HG02884 (cell line): Measurements from ENCODE around the gene GON4L.
"Not testable (repeated sequence)": the region's sequence is repeated elsewhere in the genome, so short reads cannot be mapped to it uniquely, and the experiment has no call there.

Experiments
- ATAC-seq: cut with Tn5 transposase; IDR thresholded peaks from one replicate; pipeline ENCODE4 v1.9.1; 2021; ENCODE audit warnings: mild to moderate bottlenecking, moderate library complexity; ENCODE audit not compliant: unreplicated experiment

GON4L gene

DNA sequence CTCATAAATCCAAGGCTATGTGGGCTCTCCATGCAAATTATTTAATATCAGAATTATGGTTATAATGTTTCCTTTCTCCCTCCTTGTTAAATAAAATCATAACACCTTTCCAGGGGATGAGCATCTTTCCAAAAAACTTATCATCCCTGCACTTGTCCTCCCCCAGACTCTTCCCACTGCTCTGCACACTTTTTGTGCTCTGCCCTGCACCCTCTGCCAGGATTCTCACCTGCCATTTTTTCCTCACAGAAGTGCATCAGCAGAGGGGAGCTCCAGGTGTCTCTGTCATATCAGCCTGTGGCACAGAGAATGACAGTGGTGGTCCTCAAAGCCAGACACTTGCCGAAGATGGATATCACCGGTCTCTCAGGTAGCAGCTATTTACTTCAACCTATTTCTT lies 23.2 kb upstream of the GON4L start:
- ATAC-seq = no peak

DNA sequence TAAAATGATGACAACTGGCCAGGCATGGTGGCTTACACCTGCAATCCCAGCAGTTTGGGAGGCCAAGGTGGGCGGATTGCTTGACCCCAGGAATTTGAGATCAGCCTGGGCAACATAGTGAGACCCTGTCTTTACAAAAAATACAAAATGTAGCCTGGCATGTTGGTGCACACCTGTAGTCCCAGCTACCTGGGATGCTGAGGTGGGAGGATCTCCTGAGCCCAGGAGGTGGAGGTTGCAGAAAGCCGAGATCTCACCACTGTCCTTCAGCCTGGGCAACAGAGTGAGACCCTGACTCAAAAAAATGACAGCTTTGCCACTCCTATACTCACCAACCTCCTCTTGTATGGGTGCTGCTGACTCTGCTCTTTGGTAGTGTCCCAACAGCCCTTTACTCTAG lies 20.9 kb upstream of the GON4L start:
- no peak for ATAC-seq

DNA sequence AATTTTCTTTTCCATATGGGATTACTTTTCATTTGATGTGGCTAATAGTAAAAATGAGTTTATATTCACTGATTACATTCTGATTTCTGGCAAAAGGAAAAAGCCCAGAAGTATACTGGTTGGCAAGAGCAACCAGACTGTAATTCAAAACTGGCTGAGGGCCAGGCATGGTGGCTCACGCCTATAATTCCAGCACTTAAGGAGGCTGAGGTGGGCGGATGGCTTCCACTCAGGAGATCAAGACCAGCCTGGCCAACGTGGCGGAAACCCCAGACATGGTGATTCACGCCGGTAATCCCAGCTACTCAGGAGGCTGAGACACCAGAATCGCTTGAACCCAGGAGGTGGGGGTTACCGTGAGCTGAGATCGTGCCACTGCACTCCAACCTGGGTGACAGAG lies 16.8 kb upstream of the GON4L start:
- no peak for ATAC-seq

DNA sequence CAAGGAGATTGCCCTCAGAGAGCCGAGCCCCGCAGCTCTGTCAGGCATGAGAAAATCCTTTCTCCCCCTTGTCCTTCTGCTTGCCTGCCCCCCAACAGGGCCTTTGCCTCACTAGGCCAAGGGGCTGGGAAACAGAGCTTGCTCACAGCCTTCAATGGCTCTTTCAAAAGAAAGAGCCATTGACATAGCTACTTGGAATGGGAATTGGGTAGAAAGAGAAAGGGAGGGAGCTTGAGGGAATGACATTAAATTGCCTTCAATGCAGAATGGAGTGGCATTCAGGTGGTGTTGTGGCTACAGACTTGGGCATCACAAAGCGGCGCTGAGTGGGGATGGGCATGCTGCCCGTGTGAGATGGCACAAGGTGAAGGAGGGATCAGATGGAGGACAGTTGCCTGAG lies 15.5 kb upstream of the GON4L start:
- ATAC-seq = no peak

DNA sequence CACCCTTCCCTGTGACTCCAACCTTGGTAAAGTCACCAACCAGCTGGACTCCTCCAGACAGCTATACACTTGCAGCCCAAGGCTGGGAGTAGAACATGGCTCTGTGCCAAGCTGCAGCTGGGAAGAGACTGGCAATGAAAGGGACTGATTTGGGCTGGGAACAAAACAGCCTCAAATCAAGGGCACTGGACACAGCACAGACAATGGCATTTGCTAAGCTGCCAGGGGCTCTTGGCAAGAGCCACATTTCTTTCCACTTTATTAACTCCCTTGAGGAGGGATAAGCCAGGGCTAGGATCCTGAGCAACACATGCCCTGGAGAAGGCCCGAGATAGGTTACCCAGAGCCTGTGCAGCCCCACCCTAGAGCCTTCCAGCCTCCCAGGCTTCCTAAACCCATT lies 14.4 kb upstream of the GON4L start:
- ATAC-seq = no peak

DNA sequence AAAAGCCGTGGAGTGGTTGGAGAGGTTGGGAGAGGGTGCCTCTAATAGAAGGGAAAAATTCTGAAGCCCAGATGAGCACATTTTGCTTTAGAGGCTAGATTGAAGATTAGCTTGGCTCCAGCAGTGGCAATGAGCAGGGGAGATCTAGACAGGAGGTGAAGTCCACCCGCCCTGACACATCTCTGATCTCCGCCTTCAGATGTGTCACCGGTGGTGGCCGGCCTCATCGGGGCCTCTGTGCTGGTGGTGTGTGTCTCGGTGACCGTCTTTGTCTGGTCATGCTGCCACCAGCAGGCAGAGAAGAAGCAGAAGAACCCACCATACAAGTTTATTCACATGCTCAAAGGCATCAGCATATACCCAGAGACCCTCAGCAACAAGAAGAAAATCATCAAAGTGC lies 10.8 kb upstream of the GON4L start:
- no peak for ATAC-seq

DNA sequence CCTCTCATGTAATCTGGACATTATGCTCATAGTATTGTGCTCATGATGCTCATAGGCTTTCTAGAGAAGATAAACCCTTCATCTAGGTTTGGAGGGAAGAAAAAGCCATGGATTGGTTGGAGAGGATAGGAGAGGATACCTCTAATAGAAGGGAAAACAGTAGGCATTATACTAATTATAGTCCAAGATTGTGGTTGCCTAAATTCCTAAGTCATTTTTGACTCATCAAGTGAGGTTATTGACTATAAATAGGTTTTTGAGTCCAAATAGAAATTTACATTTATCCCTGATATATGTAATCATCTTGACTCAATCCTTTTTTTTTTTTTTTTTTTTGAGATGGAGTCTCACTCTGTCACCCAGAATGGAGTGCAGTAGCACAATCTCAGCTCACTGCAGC lies 7.4 kb upstream of the GON4L start:
- no peak for ATAC-seq

DNA sequence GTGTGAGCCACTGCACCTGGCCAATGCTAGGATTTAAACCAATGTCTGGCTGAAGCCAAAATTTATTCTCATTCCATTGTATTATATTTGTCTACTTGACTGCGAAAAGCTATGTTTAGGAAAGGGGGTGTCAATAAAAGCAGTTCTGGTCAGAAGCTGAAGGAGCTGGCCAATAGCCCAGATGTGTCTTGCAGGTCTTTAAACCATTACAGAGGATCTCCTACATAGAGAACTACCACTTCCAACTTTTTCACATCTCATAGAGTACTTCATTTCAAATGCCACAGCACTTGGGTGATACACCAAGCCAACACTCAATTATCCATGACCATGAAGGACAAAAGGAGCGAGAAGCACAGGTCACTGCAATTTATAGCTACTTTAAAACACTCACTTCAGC lies 4.9 kb upstream of the GON4L start:
- ATAC-seq = no peak

DNA sequence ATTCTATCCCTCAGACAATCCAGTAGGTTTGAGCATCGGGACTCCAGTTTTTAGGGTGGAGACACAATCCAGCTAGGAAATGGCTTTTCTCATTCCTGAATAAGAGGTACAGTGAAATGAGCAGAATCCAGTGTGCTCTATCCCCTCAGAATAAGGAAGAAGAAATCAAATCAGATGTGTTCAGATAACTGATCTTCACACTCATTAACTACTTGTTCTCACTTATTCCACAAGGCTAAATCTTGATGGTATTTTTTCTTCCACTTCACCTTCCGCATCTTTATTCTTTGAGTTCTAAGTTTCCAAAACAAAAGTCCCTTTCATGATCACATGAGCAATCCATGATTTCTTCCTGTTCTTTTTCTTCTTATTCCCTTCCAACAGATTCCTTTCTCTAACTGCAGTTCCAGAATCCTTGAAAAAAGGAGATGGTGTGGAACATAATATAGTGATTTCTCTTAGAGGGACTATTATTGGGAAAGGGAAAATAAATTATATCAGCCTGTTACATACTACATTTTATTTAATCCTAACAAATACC lies 4.0 kb upstream of the GON4L start:
- no peak for ATAC-seq

DNA sequence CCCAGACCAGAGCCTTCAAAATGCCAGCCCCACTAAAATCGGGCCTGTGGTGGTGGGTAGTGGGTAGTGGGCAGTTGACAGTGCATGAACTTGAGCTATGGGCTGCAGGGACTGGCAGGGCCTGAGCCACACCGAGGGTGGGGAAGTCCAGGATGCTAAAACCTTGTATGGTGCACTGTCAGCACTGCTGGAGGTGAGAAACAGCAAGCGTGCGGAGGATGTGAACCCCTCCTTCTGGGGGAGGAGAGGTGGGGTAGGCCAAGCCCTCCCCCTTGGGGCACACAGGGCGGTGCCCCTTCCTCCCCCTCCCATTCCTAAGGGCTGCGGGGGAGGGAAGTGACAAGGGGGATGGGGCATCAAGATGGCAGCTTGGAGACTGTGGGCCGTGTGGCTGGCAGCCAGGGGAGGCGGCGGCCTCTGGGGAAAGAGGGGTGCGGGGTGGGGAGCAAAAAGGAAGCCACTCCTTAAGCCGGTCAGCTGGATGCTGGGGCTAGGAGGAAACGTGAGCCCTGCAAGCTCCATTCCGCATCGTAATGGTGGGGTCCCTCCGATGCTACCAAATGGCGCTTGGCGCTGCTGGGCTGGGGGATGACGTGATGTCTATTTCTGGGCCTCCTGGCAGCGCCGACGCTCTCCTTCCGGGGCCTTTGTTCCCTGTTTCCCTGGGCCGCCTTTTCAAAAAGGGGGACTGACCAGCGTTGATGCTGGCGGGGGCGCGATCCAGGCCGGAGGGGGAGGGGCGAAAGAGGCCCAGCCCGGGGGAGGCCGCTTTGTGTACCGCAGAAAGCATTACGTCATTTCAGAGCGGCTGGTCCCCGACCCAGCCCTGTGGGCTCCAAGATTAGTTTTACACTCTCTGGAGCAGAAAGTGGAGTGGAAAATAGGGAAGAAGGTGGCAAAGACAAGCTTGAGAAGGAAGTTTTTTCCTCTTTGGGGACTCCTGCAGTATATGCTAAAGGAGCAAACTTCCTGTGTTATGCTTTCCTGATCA lies 3.2 kb upstream of the GON4L start:
- no peak for ATAC-seq

DNA sequence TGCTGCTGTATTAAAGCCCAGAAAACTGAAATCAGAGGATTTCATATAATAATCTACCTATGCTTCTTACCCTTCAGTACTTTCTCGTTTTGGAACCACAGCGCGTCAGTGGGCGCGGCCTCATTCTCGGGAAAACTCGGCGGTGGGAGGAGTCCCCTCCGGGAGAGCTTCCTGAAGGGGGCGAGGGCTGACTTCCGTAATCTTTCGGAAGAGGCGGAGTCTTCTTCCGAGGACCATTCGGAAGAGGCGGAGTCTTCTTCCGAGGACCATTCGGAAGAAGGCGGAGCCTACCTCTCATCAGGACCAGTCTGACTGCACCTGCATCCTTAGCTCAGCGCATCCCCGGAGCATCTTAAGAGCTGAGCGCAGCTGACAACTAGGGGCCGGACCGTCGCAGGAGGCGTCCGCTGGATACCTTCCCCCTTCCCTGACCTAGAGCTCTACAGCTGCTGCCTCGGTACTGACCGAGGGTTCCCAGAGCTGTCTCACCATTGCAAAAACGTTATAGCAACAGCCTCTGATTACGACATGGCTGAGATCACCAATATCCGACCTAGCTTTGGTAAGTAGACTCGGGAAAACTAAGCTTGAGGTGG lies 2.3 kb upstream of the GON4L start, which contains the start of gene SYT11:
SYT11 (plus strand) TSS at position 334 of the 596 bp plus-strand sequence; CDS start at position 529, 195 bp downstream.
- ATAC-seq = peak; percentile 57

DNA sequence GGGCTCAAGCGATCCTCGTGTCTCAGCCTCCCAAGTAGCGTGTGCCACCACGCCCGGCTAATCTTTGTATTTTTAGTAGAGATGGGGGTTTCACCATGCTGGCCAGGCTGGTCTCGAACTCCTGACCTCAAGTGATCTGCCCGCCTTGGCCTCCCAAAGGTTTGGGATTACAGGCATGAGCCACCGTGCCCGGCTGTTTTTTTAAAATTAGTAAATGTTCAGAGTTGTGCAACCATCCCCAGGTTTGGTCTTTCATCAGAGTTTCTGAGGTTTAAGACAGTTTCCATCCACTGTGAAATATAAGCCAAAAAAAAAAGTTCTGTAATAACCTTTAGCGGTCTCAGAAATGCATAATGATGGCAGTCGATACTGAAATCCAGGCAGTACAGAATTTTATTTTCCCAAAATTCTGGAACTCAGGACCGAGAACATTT lies 1.8 kb upstream of the GON4L start:
- no peak for ATAC-seq

DNA sequence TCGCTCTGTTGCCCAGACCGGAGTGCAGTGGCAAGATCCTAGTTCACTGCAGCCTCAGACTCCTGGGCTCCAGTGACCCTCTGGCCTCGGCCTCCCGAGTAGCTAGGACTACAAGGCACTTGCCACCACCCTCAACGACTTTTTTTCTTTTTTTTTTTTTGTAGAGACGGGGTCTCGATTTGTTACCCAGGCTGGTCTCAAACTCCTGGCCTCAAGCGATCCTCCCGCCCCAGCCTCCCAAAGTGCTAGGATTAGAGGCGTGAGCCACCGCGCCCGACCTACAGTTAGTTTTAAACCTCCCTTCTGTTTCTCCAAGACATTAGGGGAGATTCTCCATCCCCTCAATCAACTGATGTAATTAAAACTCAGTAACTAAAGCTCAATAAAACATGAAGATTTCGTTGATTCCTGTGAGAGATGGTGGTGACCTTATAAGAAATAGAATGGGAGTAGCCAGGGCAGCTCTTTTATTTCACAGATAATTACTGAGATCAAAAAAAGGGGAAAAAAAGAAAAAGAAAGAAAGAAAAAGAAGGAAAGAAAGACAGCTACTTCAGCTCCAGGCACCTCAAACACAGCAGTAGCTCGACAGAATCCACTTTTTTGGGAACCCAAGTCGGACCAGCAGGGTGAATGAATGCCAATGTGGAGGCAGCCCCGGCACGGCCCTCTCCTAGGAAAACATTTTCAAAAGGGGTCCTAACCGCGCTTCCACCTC lies 598 bp downstream of the GON4L start:
- ATAC-seq = no peak

DNA sequence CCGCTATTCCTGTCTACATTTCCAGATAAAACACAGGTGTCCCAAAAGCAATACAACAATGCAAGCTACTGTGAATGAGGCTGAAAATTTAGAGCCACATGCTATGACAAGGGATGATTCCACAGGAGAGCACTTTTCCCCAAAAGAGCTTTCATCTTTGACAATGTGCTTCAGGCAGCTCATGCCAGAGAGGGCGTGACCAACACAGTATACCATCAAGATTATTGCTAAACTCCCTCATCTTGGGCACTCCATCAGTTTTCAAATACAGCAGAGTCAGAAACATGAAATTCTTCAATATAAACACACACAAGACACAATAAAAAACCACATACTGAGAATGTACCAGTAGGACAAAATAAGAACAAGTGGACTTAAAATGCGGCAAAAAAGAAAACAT lies 6.7 kb downstream of the GON4L start:
- ATAC-seq = no peak

DNA sequence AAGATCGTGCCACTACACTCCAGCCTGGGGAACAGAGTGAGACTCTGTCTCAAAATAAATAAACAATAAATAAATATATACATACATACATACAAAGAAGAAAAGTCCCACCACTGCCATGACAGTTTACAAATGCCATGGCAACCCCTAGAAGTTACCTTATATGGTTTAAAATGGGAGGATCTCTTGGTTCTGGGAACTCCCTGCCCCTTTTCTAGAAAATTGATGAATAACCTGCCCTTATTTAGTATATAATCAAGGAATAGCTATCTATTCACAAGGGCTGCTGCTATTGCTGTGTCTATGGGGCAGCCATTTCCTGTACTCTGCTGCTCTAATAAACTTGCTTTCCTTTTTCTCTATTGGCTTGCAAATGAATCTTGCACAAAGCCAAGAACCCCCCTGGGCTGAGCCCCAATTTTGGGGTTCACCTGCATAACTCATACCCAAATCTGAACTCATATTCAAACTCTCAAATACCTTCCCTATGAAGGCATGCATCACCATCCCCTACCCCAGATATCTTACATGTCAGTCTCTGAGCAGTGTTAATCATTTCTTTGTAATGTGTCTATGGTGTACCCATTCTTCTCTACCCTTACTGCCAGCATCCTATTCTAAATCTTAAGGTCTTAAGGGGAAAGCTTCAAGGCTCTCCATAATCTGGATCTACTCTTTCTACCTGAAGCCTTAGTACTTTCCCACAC lies 9.0 kb downstream of the GON4L start:
- no peak for ATAC-seq

DNA sequence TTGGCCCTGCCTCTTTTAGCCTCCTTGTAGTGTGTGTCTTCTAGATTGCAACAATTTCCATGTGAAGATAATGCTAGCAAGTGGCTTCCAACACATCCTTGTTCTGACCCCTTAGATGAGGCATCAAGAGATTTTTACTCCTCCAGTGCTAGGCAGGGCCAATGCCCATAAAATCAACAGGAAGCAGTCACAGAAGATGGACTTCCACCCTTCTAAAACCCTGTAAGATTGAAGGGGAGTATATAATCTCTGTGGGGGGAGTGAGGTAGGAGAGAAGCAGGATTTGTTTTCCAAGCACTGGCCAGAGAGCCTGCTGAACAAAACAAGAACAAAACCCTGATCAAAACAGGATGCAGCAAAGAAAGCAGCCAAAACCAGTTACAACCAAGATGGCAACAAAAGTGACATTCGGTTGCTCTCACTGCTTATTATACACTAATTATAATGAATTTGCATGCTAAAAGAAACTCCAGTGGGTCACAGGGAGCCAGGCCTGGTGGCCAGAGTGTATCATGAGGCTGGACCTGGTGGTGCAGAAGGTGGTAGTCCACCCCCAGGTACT lies 12.1 kb downstream of the GON4L start:
- no peak for ATAC-seq

DNA sequence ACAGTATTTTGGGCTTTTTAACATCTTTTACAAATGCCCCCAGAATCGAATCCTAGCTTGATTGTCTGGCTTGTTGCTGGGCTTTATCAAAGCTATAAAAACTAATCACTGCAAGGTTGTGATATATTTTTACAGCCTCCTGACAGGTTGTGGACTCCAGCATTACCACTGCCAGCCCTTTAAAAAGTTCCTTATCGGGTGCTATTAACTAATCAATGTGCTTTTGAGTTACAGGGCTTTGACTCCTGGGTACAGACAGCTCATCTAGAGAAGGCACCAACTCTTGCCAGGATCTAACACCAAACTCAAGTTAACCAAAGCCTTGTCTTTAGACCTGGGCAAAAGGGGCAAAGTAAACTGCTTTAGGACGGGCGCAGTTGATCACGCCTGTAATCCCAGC lies 16.6 kb downstream of the GON4L start:
- ATAC-seq = no peak

DNA sequence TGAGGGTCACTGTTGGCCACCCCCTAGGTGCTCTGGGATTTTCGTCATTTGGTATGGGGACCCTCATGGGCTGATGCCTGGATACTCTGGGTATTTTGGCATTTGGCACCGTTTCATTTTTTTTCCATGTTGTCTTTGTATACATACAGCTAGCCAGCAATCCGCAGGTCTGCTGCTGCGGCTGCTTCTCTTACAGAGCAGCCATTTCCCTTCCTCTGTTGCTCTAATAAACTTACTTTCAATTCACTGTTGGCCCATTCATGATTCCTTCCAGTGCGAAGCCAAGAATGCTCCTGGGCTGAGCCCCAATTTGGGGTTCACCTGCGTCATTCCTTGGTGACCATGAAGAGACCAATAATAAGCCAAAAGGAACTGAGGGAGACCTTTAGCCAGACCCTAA lies 21.5 kb downstream of the GON4L start:
- ATAC-seq = no peak

DNA sequence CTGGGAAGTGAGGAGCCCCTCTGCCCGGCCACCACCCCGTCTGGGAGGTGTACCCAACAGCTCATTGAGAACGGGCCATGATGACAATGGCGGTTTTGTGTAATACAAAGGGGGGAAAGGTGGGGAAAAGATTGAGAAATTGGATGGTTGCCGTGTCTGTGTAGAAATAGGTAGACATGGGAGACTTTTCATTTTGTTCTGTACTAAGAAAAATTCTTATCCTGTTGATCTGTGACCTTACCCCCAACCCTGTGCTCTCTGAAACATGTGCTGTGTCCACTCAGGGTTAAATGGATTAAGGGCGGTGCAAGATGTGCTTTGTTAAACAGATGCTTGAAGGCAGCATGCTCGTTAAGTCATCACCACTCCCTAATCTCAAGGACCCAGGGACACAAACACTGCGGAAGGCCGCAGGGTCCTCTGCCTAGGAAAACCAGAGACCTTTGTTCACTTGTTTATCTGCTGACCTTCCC lies 22.1 kb downstream of the GON4L start:
- not testable (repeated sequence) for ATAC-seq

DNA sequence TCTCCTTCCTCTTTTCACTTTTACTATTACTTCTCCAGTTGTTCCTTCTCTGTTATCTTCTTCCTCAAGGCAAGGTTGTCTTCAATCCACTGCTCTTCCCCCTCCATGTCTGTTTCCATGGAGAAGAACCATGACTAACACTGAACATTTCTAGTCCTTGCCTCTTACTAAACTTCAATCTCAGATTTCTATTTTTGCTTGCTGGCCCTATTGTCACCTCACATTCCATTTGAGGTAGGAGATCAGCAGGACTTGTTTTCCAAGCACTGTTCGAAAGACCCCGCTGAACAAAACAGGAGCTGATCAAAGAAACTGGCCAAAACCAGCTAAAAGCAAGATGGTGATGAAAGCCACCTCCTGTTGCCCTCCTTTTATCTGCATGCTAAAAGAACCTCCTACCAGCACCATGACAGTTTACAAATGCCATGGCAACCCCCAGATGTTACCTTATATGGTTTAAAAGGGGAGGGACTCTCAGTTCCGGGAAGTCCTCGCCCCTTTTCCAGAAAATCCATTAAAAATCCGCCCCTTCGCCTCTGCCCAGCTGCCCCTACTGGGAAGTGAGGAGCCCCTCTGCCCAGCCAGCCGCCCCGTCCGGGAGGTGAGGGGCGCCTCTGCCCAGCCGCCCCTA lies 22.6 kb downstream of the GON4L start:
- no peak for ATAC-seq
